Kidney (tissue), 14 donors: ENCODE results near the gene TACC3. TPM values are rescaled to one million over a fixed set of nuclear protein-coding genes. Genes with fewer than 3 reads are reported as not detected.

ENCODE experiments used
- DNase-seq, 5 donors: peaks; one replicate each; pipeline ENCODE4 v3.0.0-alpha.2; 2013 to 2020
- FAIRE-seq: peaks from 2 replicates; lab custom pipeline; 2012; peaks lifted over from hg19 to GRCh38; lab: Jason Lieb, UNC
- H3K27ac ChIP-seq, 2 donors: one replicate each; pipeline ENCODE4 v1.7.0; 2013; ENCODE audit warnings: low read depth in 2 of 2, low read length in 2 of 2, inconsistent platforms in 1 of 2
- H3K27me3 ChIP-seq: one replicate; pipeline ENCODE4 v1.7.1; 2013; ENCODE audit warnings: low read length, inconsistent platforms; ENCODE audit not compliant: control insufficient read depth, insufficient read depth
- H3K36me3 ChIP-seq, 3 donors: one replicate each; pipeline versions ENCODE4 v1.7.0 to v1.7.1; 2013; ENCODE audit warnings: low read length in 3 of 3, control low read depth in 1 of 3, inconsistent platforms in 1 of 3; ENCODE audit not compliant: insufficient read depth in 3 of 3, control insufficient read depth in 2 of 3
- H3K4me1 ChIP-seq, 3 donors: one replicate each; pipeline versions ENCODE4 v1.7.0 to v1.7.1; 2013; ENCODE audit warnings: low read length in 3 of 3, inconsistent platforms in 1 of 3, low read depth in 1 of 3; ENCODE audit not compliant: control insufficient read depth in 2 of 3, insufficient read depth in 2 of 3
- H3K4me3 ChIP-seq, 3 donors: one replicate each; pipeline versions ENCODE4 v1.7.0 to v1.8.1; 2013; ENCODE audit warnings: low read length in 3 of 3, control low read depth in 1 of 3, inconsistent platforms in 1 of 3
- H3K9ac ChIP-seq, 3 donors: one replicate each; pipeline versions ENCODE4 v1.7.0 to v1.7.1; 2013; ENCODE audit warnings: low read length in 3 of 3, control low read depth in 1 of 3, inconsistent platforms in 1 of 3
- H3K9me3 ChIP-seq, 3 donors: one replicate each; pipeline versions ENCODE4 v1.7.0 to v1.7.1; 2013; ENCODE audit warnings: low read length in 3 of 3, control low read depth in 1 of 3, inconsistent platforms in 1 of 3; ENCODE audit not compliant: control insufficient read depth in 2 of 3, insufficient read depth in 1 of 3
- intact Hi-C: fragments of 100-400 bp; cut with DNase I; formaldehyde crosslinking; loops from one replicate; pipeline ENCODE4 v1.11.1; 2022
- polyA plus RNA-seq: library from polyadenylated mRNA; stranded (reverse); fragments of 350-450 nt; fragmentation: Illumina TruSeq; extraction: RNeasy Lipid Tissue Mini Kit (QIAGEN cat#74804); gene quantifications from one replicate; pipeline ENCODE4 v1.2.3, GENCODE V29; 2014; ENCODE audit warnings: low read depth, low replicate concordance; ENCODE audit not compliant: insufficient read depth
- total RNA-seq: library from RNA; stranded (reverse); fragmentation: NEBNext Ultra II Directional; extraction: Animal tissue kit (Norgen Biotek cat#: 25700); gene quantifications from one replicate; pipeline ENCODE4 v1.2.1, GENCODE V29; 2021
- TF ChIP-seq, protein P1 (sequence below): IDR thresholded peaks from 3 replicates; pipeline ENCODE4 v1.5.1; 2012; ENCODE audit warnings: mild to moderate bottlenecking, moderate library complexity, borderline replicate concordance; ENCODE audit not compliant: insufficient read depth; ENCODE audit errors: extremely low read depth
- donor health status: control.
- donor health status: control.
- donor health status: control.
- donor health status: control.
- donor health status: control.
- donor health status: DM: yes; HTN: yes; CAD: no.
- donor health status: Normal renal cell carcinoma (clear cell type).

The TACC3 gene
- total and polyA plus RNA-seq, 2 donors from 2014 or later, result 4.9 to 12.2 TPM

GRCh38 chr4:1728061-1728980 lies 7.0 kb downstream of the TACC3 start:
- no peaks in the 10 kb centered on the region for H3K27me3 ChIP-seq
- TF ChIP-seq, protein P1, sequence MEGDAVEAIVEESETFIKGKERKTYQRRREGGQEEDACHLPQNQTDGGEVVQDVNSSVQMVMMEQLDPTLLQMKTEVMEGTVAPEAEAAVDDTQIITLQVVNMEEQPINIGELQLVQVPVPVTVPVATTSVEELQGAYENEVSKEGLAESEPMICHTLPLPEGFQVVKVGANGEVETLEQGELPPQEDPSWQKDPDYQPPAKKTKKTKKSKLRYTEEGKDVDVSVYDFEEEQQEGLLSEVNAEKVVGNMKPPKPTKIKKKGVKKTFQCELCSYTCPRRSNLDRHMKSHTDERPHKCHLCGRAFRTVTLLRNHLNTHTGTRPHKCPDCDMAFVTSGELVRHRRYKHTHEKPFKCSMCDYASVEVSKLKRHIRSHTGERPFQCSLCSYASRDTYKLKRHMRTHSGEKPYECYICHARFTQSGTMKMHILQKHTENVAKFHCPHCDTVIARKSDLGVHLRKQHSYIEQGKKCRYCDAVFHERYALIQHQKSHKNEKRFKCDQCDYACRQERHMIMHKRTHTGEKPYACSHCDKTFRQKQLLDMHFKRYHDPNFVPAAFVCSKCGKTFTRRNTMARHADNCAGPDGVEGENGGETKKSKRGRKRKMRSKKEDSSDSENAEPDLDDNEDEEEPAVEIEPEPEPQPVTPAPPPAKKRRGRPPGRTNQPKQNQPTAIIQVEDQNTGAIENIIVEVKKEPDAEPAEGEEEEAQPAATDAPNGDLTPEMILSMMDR, result no peak
- FAIRE-seq (no peak), DNase-seq (peak in 1 of 5 donors; percentile 73)
- peaks cover 0 to 3% (median 0%) of the 10 kb centered on the region in 3 donors for H3K4me1 ChIP-seq
- H3K9me3 ChIP-seq, result no peaks in the 10 kb centered on the region
- H3K4me3 ChIP-seq, result peak overlapping the region in 1 of 3 donors; percentile 21
- H3K36me3 ChIP-seq, result peaks cover 0 to 3% (median 0%) of the 10 kb centered on the region in 3 donors
- intact Hi-C loops, result no loop called here
- peak overlapping the region in 1 of 3 donors; percentile 19 for H3K9ac ChIP-seq
- peak overlapping the region; percentile 1 to 63 for H3K27ac ChIP-seq

DNA sequence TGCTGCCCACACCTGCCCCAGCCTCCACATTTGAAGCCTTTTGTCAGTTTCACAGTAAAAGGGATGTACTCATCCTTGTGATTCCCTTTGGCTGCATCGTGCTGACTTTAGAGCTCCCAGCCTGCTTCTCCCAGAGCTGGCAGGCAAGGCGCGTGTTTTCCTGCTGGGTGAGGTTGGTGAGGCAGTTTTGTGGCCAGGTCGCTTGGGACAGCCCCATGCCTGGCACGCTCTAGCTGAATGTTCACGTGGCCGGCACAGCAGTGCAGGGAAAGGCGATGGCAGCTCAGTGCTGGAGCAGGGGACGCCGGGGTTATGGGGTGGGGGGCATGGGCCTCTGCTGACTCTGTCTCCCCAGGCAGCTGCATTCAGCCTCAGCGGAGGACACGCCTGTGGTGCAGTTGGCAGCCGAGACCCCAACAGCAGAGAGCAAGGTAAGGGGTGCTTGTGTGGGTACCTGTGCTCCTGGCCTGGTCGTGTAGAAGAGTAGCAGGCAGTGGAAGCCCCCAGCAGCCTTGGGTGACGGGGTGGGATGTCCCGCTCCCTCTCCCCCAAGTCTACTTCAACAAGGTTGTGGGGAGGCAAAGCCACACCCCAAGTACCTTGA lies 9.3 kb downstream of the TACC3 start:
- DNase-seq (peak in 1 of 5 donors; percentile 69), FAIRE-seq (no peak)
- H3K4me3 ChIP-seq, result no peak overlapping the region
- H3K9ac ChIP-seq, result no peak overlapping the region
- no peaks in the 10 kb centered on the region for H3K9me3 ChIP-seq
- H3K4me1 ChIP-seq, result peaks cover 0 to 3% (median 0%) of the 10 kb centered on the region in 3 donors
- no peaks in the 10 kb centered on the region for H3K27me3 ChIP-seq
- intact Hi-C loops, result no loop called here
- peaks cover 0 to 3% (median 0%) of the 10 kb centered on the region in 3 donors for H3K36me3 ChIP-seq
- no peak overlapping the region for H3K27ac ChIP-seq
- TF ChIP-seq, protein P1, result no peak

DNA sequence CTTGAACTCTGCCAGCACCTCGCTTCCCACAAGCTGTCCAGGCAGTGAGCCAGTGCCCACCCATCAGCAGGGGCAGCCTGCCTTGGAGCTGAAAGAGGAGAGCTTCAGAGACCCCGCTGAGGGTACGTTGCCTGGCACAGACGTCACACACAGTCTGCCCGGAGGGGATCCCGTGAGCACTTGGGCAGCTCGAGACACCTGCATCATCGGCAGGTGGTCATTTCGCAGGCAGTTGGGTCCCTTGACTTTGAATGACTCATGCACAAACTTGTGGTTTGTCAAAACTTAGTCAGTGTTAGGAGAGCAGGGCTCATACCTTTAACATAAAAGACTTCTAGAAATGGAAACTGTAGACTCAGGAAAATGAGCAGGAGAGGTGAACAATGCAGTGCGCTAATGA lies 9.9 kb downstream of the TACC3 start:
- no peaks in the 10 kb centered on the region for H3K27me3 ChIP-seq
- no peak overlapping the region for H3K9ac ChIP-seq
- no peak overlapping the region for H3K27ac ChIP-seq
- H3K4me1 ChIP-seq, result peaks cover 0 to under 1% (median 0%) of the 10 kb centered on the region in 3 donors
- H3K36me3 ChIP-seq, result peaks cover 0 to 3% (median 0%) of the 10 kb centered on the region in 3 donors
- no peak for FAIRE-seq
- peak in 1 of 5 donors; percentile 71 for DNase-seq
- no peak overlapping the region for H3K4me3 ChIP-seq
- intact Hi-C loops, result no loop called here
- TF ChIP-seq, protein P1, result no peak
- H3K9me3 ChIP-seq, result no peaks in the 10 kb centered on the region
